Measurements from ENCODE around the gene GFM1. TPM values are rescaled to one million over a fixed set of nuclear protein-coding genes. Genes with fewer than 3 reads are reported as not detected.

Gene GFM1
- total and polyA plus RNA-seq, 11 donors = 15.7 to 77.7 (median 49.9) TPM

- no peak for TF ChIP-seq CTCF (IDR thresholded peaks at IDR 0.05)
- no peak for TF ChIP-seq POLR2A (IDR thresholded peaks at IDR 0.05)
- no peak for DNase-seq
- Histone ChIP-seq H3K36me3 (no peaks in the 10 kb centered on the region), H3K4me3 (no peak overlapping the region), H3K4me1 (no peaks in the 10 kb centered on the region), H3K27ac (no peak overlapping the region), H3K27me3 (no peaks in the 10 kb centered on the region), H3K9me3 (peaks cover 0 to 27% (median 3%) of the 10 kb centered on the region in 12 donors)
- WGBS, 4 donors = 60 to 72% (median 66%) methylated on average over 1 of the region's 1 CpG
- no peak for ATAC-seq
- intact Hi-C loops (cut with DNase I) = no loop called here
Measured at GRCh38 chr3:158617982-158618875, 26.1 kb upstream of the GFM1 start.

GRCh38 chr3:158625881-158626280, 18.4 kb upstream of the GFM1 start:
- ATAC-seq (no peak), DNase-seq (no peak)
- intact Hi-C loops (cut with DNase I) = no loop called here
- Histone ChIP-seq H3K9me3 (peaks cover 0 to 6% (median 0%) of the 10 kb centered on the region in 12 donors), H3K36me3 (no peaks in the 10 kb centered on the region), H3K4me3 (no peak overlapping the region), H3K27me3 (no peaks in the 10 kb centered on the region), H3K27ac (no peak overlapping the region), H3K4me1 (no peaks in the 10 kb centered on the region)
- TF ChIP-seq CTCF (IDR thresholded peaks at IDR 0.05) (no peak), POLR2A (IDR thresholded peaks at IDR 0.05) (no peak)
- 46 to 93% (median 82%) methylated on average over 1 of the region's 1 CpG for WGBS, 4 donors

GRCh38 chr3:158631981-158632380, 12.3 kb upstream of the GFM1 start:
- no peak for ATAC-seq
- no peaks in the 10 kb centered on the region for H3K36me3 ChIP-seq
- DNase-seq = no peak

More at GRCh38 chr3:158631981-158632380, 12.3 kb upstream of the GFM1 start:
- Histone ChIP-seq H3K4me1 (no peaks in the 10 kb centered on the region), H3K27me3 (no peaks in the 10 kb centered on the region), H3K9me3 (no peaks in the 10 kb centered on the region), H3K27ac (no peak overlapping the region), H3K4me3 (no peak overlapping the region)
- TF ChIP-seq CTCF (IDR thresholded peaks at IDR 0.05) (no peak), POLR2A (IDR thresholded peaks at IDR 0.05) (no peak)
- intact Hi-C loops (cut with DNase I) = no loop called here
